ENCODE results near the gene MAGIX.

GRCh38 chrX:49171752-49172279 lies 9.3 kb downstream of the MAGIX start, which contains the start of gene PLP2:
- TF ChIP-seq CTCF (IDR thresholded peaks at IDR 0.05) (no peak), EP300 (IDR thresholded peaks at IDR 0.05) (no peak)
